Liver (tissue), 3 donors: ENCODE measurements around the gene LGR6.

Source experiments
- CTCF ChIP-seq: fragments of 150-350 bp; IDR thresholded peaks from 2 replicates; pipeline ENCODE4 v1.5.1; 2017; ENCODE audit warnings: improper control_type of control experiment, low read depth, low read length; ENCODE audit not compliant: missing input control
- EGR1 ChIP-seq, 2 donors: IDR thresholded peaks; 2 replicates each; pipeline ENCODE4 v1.6.1; 2016 to 2018; ENCODE audit warnings: antibody characterized with exemption in 2 of 2, low read depth in 2 of 2
- FOXA1 ChIP-seq: IDR thresholded peaks from 2 replicates; pipeline ENCODE4 v1.6.1; 2016; ENCODE audit warnings: antibody characterized with exemption
- FOXA2 ChIP-seq: IDR thresholded peaks from 2 replicates; pipeline ENCODE4 v1.6.1; 2016; ENCODE audit warnings: antibody characterized with exemption
- GABPA ChIP-seq, 2 donors: IDR thresholded peaks in 1 of 2; conservative IDR thresholded peaks in 1 of 2; 2 replicates each; pipeline ENCODE4 v1.6.1; 2016; ENCODE audit warnings: antibody characterized with exemption in 2 of 2, mild to moderate bottlenecking in 1 of 2, moderate library complexity in 1 of 2
- HNF4G ChIP-seq: IDR thresholded peaks from 2 replicates; pipeline ENCODE4 v1.6.1; 2016; ENCODE audit warnings: antibody characterized with exemption
- JUND ChIP-seq, 2 donors: IDR thresholded peaks; 2 replicates each; pipeline ENCODE4 v1.6.1; 2016; ENCODE audit warnings: antibody characterized with exemption in 2 of 2
- MAX ChIP-seq: IDR thresholded peaks from 2 replicates; pipeline ENCODE4 v1.6.1; 2016; ENCODE audit warnings: antibody characterized with exemption
- NR2F2 ChIP-seq: IDR thresholded peaks from 2 replicates; pipeline ENCODE4 v1.6.1; 2016; ENCODE audit warnings: antibody characterized with exemption
- RAD21 ChIP-seq, 2 donors: IDR thresholded peaks; 2 replicates each; pipeline ENCODE4 v1.6.1; 2016; ENCODE audit warnings: antibody characterized with exemption in 2 of 2, mild to moderate bottlenecking in 2 of 2
- REST ChIP-seq: IDR thresholded peaks from 2 replicates; pipeline ENCODE4 v1.6.1; 2016; ENCODE audit warnings: antibody characterized with exemption, mild to moderate bottlenecking
- TAF1 ChIP-seq: conservative IDR thresholded peaks from 2 replicates; pipeline ENCODE4 v1.6.1; 2016; ENCODE audit warnings: antibody characterized with exemption, mild to moderate bottlenecking
- ZBTB33 ChIP-seq: IDR thresholded peaks from 2 replicates; pipeline ENCODE4 v1.6.1; 2016; ENCODE audit warnings: antibody characterized with exemption
- donor health status: healthy.
- donor health status: healthy.

- TF ChIP-seq RAD21 (IDR thresholded peaks at IDR 0.05) (peak in 1 of 2 donors; percentile 10), CTCF (no peak), REST (no peak), FOXA1 (no peak), NR2F2 (no peak), ZBTB33 (no peak), GABPA (IDR thresholded peaks at IDR 0.05 in 1 of 2, conservative IDR thresholded peaks at IDR 0.05 in 1 of 2) (no peak), MAX (no peak), JUND (IDR thresholded peaks at IDR 0.05) (no peak), FOXA2 (no peak), TAF1 (no peak), EGR1 (IDR thresholded peaks at IDR 0.05; ENCODE audit: low read depth in 2 of 2) (no peak), HNF4G (no peak)
Observed at GRCh38 chr1:202205523-202206190, 12.1 kb downstream of the LGR6 start.
